ENCODE data around the gene GRID2.
A peak's percentile ranks its signal among the peaks of the same experiment; 100 is the strongest.
"Not testable (repeated sequence)": the region's sequence is repeated elsewhere in the genome, so short reads cannot be mapped to it uniquely, and the experiment has no call there.

Gene GRID2

GRCh38 chr4:92444143-92444843 is 140.5 kb downstream of the GRID2 start:
- DNase-seq (ENCODE audit: low spot score) = not testable (repeated sequence)

GRCh38 chr4:92445127-92445526 is 141.4 kb downstream of the GRID2 start:
- DNase-seq (ENCODE audit: low spot score) = no peak

- DNase-seq (ENCODE audit: low spot score) = no peak
These were observed 143.6 kb downstream of the GRID2 start for GRCh38 chr4:92447255-92447905.

GRCh38 chr4:92448176-92448575 is 144.4 kb downstream of the GRID2 start:
- DNase-seq (ENCODE audit: low spot score) = not testable (repeated sequence)

GRCh38 chr4:92450694-92451093 is 146.9 kb downstream of the GRID2 start:
- DNase-seq (ENCODE audit: low spot score) = no peak

GRCh38 chr4:92451782-92452181 is 148.0 kb downstream of the GRID2 start:
- DNase-seq (ENCODE audit: low spot score) = no peak

GRCh38 chr4:92452383-92452782 is 148.6 kb downstream of the GRID2 start:
- DNase-seq (ENCODE audit: low spot score) = not testable (repeated sequence)

GRCh38 chr4:92455329-92455839 is 151.6 kb downstream of the GRID2 start:
- DNase-seq (ENCODE audit: low spot score) = no peak

- no peak for DNase-seq (ENCODE audit: low spot score)
These were observed 152.2 kb downstream of the GRID2 start for GRCh38 chr4:92455951-92456350.

- no peak for DNase-seq (ENCODE audit: low spot score)
These were observed 158.0 kb downstream of the GRID2 start for GRCh38 chr4:92461732-92462131.

GRCh38 chr4:92477298-92477697 is 173.5 kb downstream of the GRID2 start:
- no peak for DNase-seq (ENCODE audit: low spot score)

- DNase-seq (ENCODE audit: low spot score) = no peak
These were observed 179.6 kb downstream of the GRID2 start for GRCh38 chr4:92483341-92483740.

- DNase-seq (ENCODE audit: low spot score) = no peak
These were observed 184.7 kb downstream of the GRID2 start for GRCh38 chr4:92488496-92488895.

- no peak for DNase-seq (ENCODE audit: low spot score)
These were observed 193.4 kb downstream of the GRID2 start for GRCh38 chr4:92497141-92497540.

GRCh38 chr4:92501456-92501855 is 197.7 kb downstream of the GRID2 start:
- peak; percentile 5 for DNase-seq (ENCODE audit: low spot score)

- no peak for DNase-seq (ENCODE audit: low spot score)
These were observed 203.2 kb downstream of the GRID2 start for GRCh38 chr4:92506933-92507332.

- DNase-seq (ENCODE audit: low spot score) = no peak
These were observed 210.9 kb downstream of the GRID2 start for GRCh38 chr4:92514627-92515026.

GRCh38 chr4:92516450-92516849 is 212.7 kb downstream of the GRID2 start:
- no peak for DNase-seq (ENCODE audit: low spot score)

- DNase-seq (ENCODE audit: low spot score) = no peak
These were observed 216.0 kb downstream of the GRID2 start for GRCh38 chr4:92519727-92520126.

GRCh38 chr4:92520563-92520962 is 216.8 kb downstream of the GRID2 start:
- DNase-seq (ENCODE audit: low spot score) = no peak

- no peak for DNase-seq (ENCODE audit: low spot score)
These were observed 218.2 kb downstream of the GRID2 start for GRCh38 chr4:92521941-92522340.

GRCh38 chr4:92522356-92522755 is 218.6 kb downstream of the GRID2 start:
- DNase-seq (ENCODE audit: low spot score) = no peak

- DNase-seq (ENCODE audit: low spot score) = no peak
These were observed 220.4 kb downstream of the GRID2 start for GRCh38 chr4:92524131-92524530.

- no peak for DNase-seq (ENCODE audit: low spot score)
These were observed 224.8 kb downstream of the GRID2 start for GRCh38 chr4:92528541-92528940.
